NCI-H1417 treated with DMSO at 0.1 percent for 48 hours (cell line): ENCODE measurements around the gene SRSF6.
"Not testable (repeated sequence)": the region's sequence is repeated elsewhere in the genome, so short reads cannot be mapped to it uniquely, and the experiment has no call there.

Experiments used
- DNase-seq: peaks from one replicate; lab custom pipeline; 2025; lab: John Stamatoyannopoulos, UW

Gene SRSF6

GRCh38 chr20:43448748-43449535 lies 8.8 kb upstream of the SRSF6 start:
- peak; percentile 27 for DNase-seq

GRCh38 chr20:43450841-43451799 lies 6.6 kb upstream of the SRSF6 start:
- DNase-seq, result no peak

GRCh38 chr20:43452404-43453126 lies 5.1 kb upstream of the SRSF6 start:
- no peak for DNase-seq

GRCh38 chr20:43456252-43456651 lies 1.4 kb upstream of the SRSF6 start:
- not testable (repeated sequence) for DNase-seq

DNA sequence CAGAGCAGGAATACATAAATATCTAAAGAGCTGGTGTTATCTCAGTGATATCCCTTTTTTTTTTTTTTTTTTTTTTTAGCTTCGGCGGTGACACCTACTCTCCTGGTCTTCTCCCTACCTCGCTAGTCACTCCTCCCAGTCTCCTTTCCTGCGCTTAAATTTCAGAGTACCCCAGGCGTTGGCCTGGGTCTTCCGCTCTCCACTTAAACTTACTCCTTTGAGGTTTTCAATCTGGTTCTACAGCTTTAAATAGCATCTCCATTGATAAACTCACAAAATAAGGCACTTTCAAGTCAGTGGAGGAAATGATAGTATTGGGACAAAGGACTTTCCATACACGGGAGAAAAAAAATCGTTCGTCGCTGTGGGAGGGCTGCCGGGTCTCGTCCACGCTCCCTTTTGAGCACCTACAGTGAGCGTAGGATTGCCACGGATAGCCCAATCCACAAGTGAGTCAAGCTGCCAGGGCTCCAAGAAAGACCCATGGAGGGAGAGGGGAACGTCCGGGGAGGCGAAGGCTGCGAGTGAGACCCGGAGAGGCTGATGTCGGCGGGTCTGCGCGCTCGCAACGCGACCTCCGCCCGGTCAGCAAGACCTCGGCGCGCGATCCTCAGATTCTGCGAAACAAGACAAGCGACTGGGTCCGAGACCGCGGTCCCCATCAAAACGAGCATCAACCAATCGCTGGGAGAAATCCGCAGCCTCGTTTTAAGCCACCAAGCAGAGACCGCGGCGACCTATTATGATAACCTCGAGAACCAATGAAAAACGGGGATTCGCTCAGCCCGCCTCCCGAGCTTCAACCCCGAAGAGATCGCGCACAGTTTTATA lies 672 bp upstream of the SRSF6 start:
- peak; percentile 95 for DNase-seq

GRCh38 chr20:43458422-43458924 lies 777 bp downstream of the SRSF6 start:
- no peak for DNase-seq

DNA sequence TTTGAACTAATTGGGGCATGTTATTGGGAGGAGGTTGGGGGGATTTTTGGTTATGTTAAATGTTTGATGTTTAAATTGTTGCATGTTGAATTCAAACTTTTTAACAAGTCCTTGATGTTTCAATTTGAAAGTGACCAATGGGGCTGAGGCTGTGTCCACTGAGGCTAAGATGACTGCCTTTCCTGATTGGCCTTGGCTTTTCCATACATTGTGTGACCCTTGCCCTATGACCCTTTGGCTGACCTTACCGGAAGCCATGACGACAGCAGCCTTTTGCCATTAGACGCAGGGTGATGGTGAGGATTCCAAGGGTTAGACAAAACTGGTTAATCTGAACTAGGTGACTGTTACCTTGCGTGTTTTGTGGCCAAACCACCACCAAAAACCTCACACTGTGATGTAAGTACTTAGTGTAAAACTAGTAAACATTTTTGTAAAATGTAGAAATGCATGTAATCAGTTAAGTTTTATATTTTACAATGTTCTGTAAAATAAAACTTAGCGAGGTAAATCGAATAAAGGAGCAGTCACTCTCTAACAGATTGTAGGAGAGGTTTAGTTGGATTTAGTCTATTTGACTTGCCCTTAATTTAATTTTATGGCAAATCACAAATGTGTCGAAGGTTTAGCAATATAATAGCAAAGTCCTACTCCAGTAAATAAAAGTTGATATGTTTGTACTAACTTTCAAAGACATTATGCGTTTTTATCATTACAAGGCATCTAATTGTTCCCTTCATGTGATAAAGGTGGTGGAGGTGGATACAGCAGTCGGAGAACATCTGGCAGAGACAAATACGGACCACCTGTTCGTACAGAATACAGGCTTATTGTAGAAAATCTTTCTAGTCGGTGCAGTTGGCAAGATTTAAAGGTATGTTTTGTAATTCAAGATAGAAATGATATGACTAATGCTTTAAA lies 1.6 kb downstream of the SRSF6 start:
- no peak for DNase-seq

DNA sequence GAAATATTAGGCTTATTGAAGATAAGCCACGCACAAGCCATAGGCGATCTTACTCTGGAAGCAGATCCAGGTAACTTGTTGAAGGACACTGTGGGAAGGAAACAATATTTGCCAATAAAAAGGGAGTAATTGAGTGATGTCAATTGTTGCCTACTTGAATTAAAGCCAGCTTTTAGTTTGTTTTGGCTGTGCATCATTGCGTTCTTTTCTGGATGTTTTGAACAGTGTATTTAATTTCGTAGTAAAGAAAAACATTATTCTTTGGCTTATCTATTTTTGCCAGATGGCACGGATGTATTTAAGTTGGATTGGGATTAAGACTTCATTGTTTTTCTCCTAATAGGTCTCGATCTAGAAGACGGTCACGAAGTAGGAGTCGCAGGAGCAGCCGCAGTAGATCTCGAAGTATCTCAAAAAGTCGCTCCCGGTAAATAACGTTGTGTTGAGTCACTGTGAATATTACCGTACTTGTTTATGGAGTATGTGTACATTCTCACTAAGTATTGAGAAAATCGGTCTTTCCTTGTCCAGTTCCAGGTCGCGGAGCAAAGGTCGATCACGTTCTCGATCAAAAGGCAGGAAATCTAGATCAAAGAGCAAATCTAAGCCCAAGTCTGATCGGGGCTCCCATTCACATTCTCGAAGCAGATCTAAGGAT lies 2.6 kb downstream of the SRSF6 start:
- DNase-seq, result no peak

DNA sequence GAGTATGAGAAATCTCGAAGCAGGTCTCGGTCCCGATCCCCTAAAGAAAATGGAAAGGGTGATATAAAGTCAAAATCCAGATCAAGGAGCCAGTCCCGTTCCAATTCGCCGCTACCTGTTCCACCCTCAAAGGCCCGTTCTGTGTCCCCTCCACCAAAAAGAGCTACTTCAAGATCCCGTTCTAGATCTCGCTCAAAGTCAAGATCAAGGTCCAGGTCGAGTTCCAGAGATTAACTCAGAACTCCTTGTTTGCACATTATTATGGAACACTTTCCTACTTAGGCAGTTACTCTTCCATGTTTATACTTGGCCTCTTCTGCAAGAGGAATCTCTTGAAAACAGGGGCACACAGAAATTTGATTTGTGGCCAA lies 3.1 kb downstream of the SRSF6 start:
- DNase-seq, result no peak

GRCh38 chr20:43461894-43462659 lies 4.4 kb downstream of the SRSF6 start:
- no peak for DNase-seq

DNA sequence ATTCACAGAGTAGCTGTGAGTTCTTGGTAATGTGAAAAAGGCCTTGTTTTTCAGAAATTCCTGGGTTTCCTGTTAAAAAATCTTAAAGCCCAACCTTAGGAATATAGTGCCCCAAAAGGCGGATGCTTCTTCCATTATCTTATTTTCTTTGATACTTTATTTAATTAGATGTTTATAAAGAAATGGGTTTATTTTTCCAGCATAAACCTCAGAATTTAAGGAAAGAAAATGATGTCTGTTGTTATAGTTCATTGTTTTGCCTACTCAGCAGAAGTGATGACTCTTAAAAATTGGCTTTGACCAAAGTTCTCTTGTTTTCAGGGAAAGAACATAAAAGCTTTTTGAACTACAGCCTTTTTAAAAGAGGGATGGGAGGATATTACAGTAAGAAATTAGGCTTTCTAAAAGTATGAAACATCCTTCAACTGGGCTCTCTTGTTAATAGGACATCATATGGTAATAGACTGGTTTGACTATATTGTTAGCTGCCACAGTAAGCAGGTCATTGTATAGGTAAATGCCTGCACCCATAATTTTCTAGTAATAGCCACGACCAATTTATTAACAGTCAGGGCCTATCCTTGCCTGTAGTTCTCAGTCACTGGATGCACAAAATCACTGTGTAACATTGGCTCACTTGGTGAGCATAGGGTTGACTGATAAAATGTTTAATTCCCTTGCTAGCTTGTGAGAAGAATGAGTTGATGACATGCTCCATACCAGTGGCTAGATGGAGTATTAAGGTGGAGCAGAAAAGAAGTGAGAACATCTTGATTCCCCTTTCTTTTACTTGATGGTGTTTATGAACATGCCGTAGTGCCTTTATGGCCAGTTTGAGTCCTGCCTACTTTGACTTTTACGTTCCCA lies 5.2 kb downstream of the SRSF6 start:
- no peak for DNase-seq

DNA sequence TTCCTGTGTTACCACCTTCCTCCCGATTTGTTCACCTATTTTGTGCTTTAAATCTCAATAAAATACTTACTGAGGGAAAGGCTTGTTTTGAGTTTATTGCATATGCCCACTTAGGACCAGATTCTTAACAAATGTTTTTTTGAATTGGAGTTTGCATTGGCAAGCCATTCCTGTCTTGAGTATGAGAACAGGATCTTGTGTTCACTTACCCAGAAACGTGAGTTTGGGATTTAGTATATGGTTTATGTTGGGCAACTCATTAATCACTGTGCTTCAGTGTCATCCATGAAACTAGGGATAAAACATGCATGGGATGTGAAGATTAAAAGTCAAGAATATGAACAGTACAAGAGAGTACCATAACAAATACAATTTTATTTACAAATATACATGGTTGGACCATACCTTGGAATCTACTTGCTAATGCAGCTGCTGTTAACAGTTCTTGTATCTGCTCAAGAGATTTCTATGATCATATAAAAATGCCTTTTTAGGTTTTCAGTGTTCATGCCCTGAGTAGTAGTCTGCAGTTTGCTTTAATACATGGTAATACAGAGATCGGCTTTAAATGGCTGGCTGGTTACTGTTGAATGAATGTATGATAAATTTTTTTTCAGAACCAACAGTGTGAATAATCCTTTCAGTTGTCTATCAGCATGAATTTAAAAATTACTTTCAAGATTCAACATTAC lies 6.0 kb downstream of the SRSF6 start:
- DNase-seq, result no peak

DNA sequence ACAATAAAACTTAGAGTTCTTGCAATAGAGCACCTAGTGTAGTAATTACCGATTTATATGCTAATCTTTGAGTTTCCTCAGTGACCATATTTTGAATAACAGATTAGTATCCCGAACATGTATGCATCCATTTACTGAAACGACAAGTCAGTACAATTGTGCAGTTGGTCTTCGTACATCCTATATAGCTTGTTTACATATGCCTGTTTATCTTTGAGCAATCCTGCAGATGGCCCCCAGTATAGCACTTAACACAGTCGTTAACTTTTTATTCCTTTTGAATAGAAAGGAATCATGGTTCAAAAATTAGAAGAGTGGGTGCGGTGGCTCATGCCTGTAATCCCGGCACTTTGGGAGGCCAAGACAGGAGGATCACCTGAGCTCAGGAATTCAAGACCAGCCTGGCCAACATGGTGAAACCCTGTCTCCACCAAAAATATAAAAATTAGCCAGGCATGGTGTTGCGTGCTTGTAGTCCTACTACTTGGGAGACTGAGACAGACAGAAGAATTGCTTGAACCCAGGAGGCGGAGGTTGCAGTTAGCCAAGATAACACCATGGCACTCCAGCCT lies 6.6 kb downstream of the SRSF6 start:
- DNase-seq, result no peak

DNA sequence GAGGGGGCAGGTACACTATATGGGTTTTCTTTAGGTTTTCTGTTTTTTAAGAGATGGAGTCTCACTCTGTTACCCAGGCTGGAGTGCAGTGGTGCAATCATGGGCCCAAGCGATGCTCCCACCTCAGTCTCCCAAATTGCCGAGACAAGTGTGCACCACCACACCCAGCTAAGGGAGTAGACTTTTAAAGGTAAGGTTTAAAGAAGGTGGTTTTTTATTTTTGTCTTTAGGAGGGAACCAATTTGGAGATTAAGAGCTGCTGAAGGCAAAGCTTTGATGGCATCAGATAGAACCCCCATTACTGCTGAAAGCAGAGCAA lies 7.9 kb downstream of the SRSF6 start:
- DNase-seq, result no peak

DNA sequence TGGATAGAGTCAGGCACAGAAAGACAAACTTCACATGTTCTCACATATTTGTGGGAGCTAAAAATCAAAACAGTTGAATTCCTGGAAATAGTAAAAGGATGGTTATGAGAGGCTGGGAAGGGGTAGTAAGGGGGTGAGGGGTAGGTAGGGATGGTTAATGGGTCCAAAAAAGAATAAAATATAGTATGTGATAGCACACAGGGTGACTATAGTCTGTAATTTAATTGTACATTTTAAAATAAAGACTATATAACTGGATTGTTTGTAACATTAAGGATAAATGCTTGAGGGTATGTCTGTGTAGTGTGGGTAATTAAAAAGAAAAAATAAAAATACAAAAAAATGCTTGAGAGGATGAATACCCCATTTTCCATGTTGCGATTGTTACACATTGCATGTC lies 9.9 kb downstream of the SRSF6 start:
- no peak for DNase-seq

DNA sequence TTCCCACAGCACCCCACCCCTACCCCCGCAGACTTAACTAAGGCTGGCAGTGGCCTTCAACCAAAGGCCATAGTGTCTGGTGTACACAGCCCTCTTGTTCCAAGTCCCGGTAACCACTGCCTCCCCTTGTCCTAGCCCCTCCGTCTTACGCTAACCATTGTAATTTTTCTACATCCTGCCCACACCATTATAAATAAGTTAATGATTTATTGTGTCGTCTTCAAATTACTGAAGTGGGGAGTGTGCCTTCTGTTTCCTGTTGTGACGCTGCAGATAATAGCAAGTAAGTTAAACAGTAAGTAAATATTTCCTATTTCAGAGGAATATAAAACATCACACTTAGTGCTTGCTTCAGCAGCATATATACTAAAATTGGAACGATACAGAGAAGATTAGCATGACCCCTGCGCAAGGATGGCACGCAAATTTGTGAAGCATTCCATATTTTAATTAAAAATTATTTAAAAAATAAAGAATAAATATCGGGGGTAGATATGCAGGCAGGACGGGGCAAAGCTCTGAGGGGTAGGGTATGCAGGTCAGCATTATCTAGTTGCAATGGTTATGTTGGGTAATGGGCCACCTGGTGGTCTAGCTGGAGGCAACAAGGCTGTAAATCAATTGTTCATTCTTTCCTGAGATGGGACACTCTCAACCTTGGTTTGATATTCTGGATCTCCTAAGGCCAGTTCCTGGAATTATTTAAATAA lies 15.1 kb downstream of the SRSF6 start:
- no peak for DNase-seq

DNA sequence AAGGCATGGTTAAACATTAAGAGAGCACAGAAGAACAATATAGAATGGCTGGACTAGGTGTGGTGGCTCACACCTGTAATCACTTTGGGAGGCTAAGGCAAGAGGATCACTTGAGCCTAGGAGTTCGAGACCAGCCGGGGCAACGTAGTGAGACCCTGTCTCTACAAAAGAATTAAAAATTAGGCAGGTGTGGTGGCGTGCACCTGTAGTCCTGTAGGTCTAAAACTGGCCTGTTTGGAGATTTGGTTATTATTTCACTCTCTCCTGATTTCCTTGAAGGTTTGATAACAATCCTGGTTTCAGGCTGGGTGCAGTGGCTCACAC lies 15.6 kb downstream of the SRSF6 start:
- no peak for DNase-seq
